HEK293 (cell line): ENCODE data around the gene HSPA14.
A peak's percentile ranks its signal among the peaks of the same experiment; 100 is the strongest.
"Not testable (repeated sequence)": the region's sequence is repeated elsewhere in the genome, so short reads cannot be mapped to it uniquely, and the experiment has no call there.

Experiments
- CTCF ChIA-PET: fragments of 350-600 bp; formaldehyde crosslinking; extraction: SDS; loops from one replicate; lab custom pipeline; 2021; ENCODE audit warnings: antibody characterized with exemption; lab: Yijun Ruan, JAX
- POLR2A ChIA-PET: fragments of 300-600 bp; formaldehyde crosslinking; extraction: SDS; loops from one replicate; lab custom pipeline; 2020; ENCODE audit warnings: antibody characterized with exemption, inconsistent platforms; lab: Yijun Ruan, JAX
- H3K27ac ChIP-seq: fragments of 200-500 bp; sonication (Bioruptor generic); 2 replicates; pipeline ENCODE4 v1.5.1; 2014; ENCODE audit warnings: low read depth, low read length, control low read depth, inconsistent platforms; ENCODE audit errors: extremely low read depth
- H3K36me3 ChIP-seq, 2 experiments: fragments of 200-500 bp in 1 of 2; sonication (Bioruptor generic) in 1 of 2; 1 replicate in 1 of 2; 2 replicates in 1 of 2; pipeline ENCODE4 v1.5.1; 2014 to 2017; ENCODE audit warnings: inconsistent platforms in 2 of 2, low read length in 2 of 2; ENCODE audit not compliant: control insufficient read depth in 2 of 2, insufficient read depth in 1 of 2
- H3K4me1 ChIP-seq: fragments of 200-500 bp; sonication (Bioruptor generic); 2 replicates; pipeline ENCODE4 v1.5.1; 2014; ENCODE audit warnings: mild to moderate bottlenecking, low read length, inconsistent platforms; ENCODE audit not compliant: control insufficient read depth, insufficient read depth
- H3K4me3 ChIP-seq: 2 replicates; pipeline ENCODE4 v1.5.1; 2011; ENCODE audit warnings: low read depth, mild to moderate bottlenecking, control low read depth, low read length, moderate library complexity
- H3K9me3 ChIP-seq: fragments of 200-500 bp; sonication (Bioruptor generic); 2 replicates; pipeline ENCODE4 v1.5.1; 2014; ENCODE audit warnings: low read depth, low read length, inconsistent platforms; ENCODE audit not compliant: control insufficient read depth, insufficient read depth
- BCL11B ChIP-seq: fragments of 450-650 bp; formaldehyde crosslinking; IDR thresholded peaks from 2 replicates; pipeline ENCODE4 v1.5.1; 2016; ENCODE audit warnings: low read depth, missing biosample characterization, missing genetic modification characterization
- GLIS2 ChIP-seq: fragments of 450-650 bp; formaldehyde crosslinking; IDR thresholded peaks from 2 replicates; pipeline ENCODE4 v1.5.1; 2016; ENCODE audit warnings: missing biosample characterization, missing genetic modification characterization
- INSM2 ChIP-seq: fragments of 450-650 bp; formaldehyde crosslinking; IDR thresholded peaks from 2 replicates; pipeline ENCODE4 v1.5.1; 2016; ENCODE audit warnings: missing biosample characterization, missing genetic modification characterization
- KLF16 ChIP-seq: fragments of 450-650 bp; formaldehyde crosslinking; IDR thresholded peaks from 2 replicates; pipeline ENCODE4 v1.5.1; 2017; ENCODE audit warnings: missing biosample characterization, missing genetic modification characterization
- SCRT1 ChIP-seq: fragments of 450-650 bp; formaldehyde crosslinking; IDR thresholded peaks from 2 replicates; pipeline ENCODE4 v1.5.1; 2016; ENCODE audit warnings: missing biosample characterization, missing genetic modification characterization, borderline replicate concordance
- SCRT2 ChIP-seq: fragments of 450-650 bp; formaldehyde crosslinking; IDR thresholded peaks from 2 replicates; pipeline ENCODE4 v1.5.1; 2016; ENCODE audit warnings: missing biosample characterization, missing genetic modification characterization
- WT1 ChIP-seq: fragments of 450-650 bp; formaldehyde crosslinking; IDR thresholded peaks from 2 replicates; pipeline ENCODE4 v1.5.1; 2016; ENCODE audit warnings: missing biosample characterization, missing genetic modification characterization
- ZBTB1 ChIP-seq: fragments of 450-650 bp; formaldehyde crosslinking; IDR thresholded peaks from 2 replicates; pipeline ENCODE4 v1.5.1; 2016; ENCODE audit warnings: missing biosample characterization, missing genetic modification characterization
- ZBTB6 ChIP-seq: fragments of 450-650 bp; formaldehyde crosslinking; IDR thresholded peaks from 2 replicates; pipeline ENCODE4 v1.5.1; 2017; ENCODE audit warnings: missing biosample characterization, missing genetic modification characterization
- ZFP37 ChIP-seq: fragments of 450-650 bp; formaldehyde crosslinking; IDR thresholded peaks from 2 replicates; pipeline ENCODE4 v1.5.1; 2016; ENCODE audit warnings: missing biosample characterization, missing genetic modification characterization
- ZFP41 ChIP-seq: fragments of 450-650 bp; formaldehyde crosslinking; IDR thresholded peaks from 2 replicates; pipeline ENCODE4 v1.5.1; 2016; ENCODE audit warnings: missing biosample characterization, missing genetic modification characterization, borderline replicate concordance
- ZNF112 ChIP-seq: fragments of 450-650 bp; formaldehyde crosslinking; IDR thresholded peaks from 2 replicates; pipeline ENCODE4 v1.5.0; 2017; ENCODE audit warnings: missing biosample characterization, missing genetic modification characterization
- ZNF121 ChIP-seq: fragments of 450-650 bp; formaldehyde crosslinking; IDR thresholded peaks from 2 replicates; pipeline ENCODE4 v1.5.1; 2016; ENCODE audit warnings: missing biosample characterization, missing genetic modification characterization
- ZNF146 ChIP-seq: fragments of 450-650 bp; formaldehyde crosslinking; IDR thresholded peaks from 2 replicates; pipeline ENCODE4 v1.5.1; 2016; ENCODE audit warnings: missing biosample characterization, missing genetic modification characterization
- ZNF174 ChIP-seq: fragments of 450-650 bp; formaldehyde crosslinking; IDR thresholded peaks from 2 replicates; pipeline ENCODE4 v1.5.0; 2017; ENCODE audit warnings: missing biosample characterization, mild to moderate bottlenecking, missing genetic modification characterization
- ZNF670 ChIP-seq: fragments of 450-650 bp; formaldehyde crosslinking; IDR thresholded peaks from 2 replicates; pipeline ENCODE4 v1.5.1; 2016; ENCODE audit warnings: missing biosample characterization, missing genetic modification characterization, low read depth
- ZNF843 ChIP-seq: fragments of 450-650 bp; formaldehyde crosslinking; IDR thresholded peaks from 2 replicates; pipeline ENCODE4 v1.5.1; 2016; ENCODE audit warnings: missing biosample characterization, missing genetic modification characterization
- ZXDB ChIP-seq: fragments of 450-650 bp; formaldehyde crosslinking; IDR thresholded peaks from 2 replicates; pipeline ENCODE4 v1.5.1; 2016; ENCODE audit warnings: missing biosample characterization, missing genetic modification characterization
- TF ChIP-seq, protein P1 (sequence below): fragments of 450-650 bp; IDR thresholded peaks from 2 replicates; pipeline ENCODE4 v1.5.1; 2018; ENCODE audit warnings: missing biosample characterization, mild to moderate bottlenecking, missing genetic modification characterization

Gene HSPA14

GRCh38 chr10:14860791-14861190 is 22.7 kb downstream of the HSPA14 start (continued):
- TF ChIP-seq ZXDB (tag by site-specific recombination) (no peak), ZBTB1 (tag by site-specific recombination) (no peak), KLF16 (tag by site-specific recombination) (no peak)

GRCh38 chr10:14864466-14864865 is 26.4 kb downstream of the HSPA14 start:
- H3K27ac ChIP-seq, CTCF ChIA-PET, H3K9me3 ChIP-seq, H3K4me3 ChIP-seq, H3K4me1 ChIP-seq, POLR2A ChIA-PET: not testable (repeated sequence)
- TF ChIP-seq ZNF146 (tag by site-specific recombination), result peak; percentile 95
- peaks cover 30 to 51% of the 10 kb centered on the region in 2 experiments for H3K36me3 ChIP-seq

GRCh38 chr10:14864871-14865270 is 26.8 kb downstream of the HSPA14 start:
- H3K4me3 ChIP-seq, H3K9me3 ChIP-seq, POLR2A ChIA-PET, H3K27ac ChIP-seq, H3K4me1 ChIP-seq, CTCF ChIA-PET: not testable (repeated sequence)
- peaks cover 33 to 55% of the 10 kb centered on the region in 2 experiments for H3K36me3 ChIP-seq
- peak; percentile 88 for TF ChIP-seq SCRT2 (tag by site-specific recombination)
- peak; percentile 84; the same call in 1 of the 2 replicates for TF ChIP-seq SCRT1

DNA sequence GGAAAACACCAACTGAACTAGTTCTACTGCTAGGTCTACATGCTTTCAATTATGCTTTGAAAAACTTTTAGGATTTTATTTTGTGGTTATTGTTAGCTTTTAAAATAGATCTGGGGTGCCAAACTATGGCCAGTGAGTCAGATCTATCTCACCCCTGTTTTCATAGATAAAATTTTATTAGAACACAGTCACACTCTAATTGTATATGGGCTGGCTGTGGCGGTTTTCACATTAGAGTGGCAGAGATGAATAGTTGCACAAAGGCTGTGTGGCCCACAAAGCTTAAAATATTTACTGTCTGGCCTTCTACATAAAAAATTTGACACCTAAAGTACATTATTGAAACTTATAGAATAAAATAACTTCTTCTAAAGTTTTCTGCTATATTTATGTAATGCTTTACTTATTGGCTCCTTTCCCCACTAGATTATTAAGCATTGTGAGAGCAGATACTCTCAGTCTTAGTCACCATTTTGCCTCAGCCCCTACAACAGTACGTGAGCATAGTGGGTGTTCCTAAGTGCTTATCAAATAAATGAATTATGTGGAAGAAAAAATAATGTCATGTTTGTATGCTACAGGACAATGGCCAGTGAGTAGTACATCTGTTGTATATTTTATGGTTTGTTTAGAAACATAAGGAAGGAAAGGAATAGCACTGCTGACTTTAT is 35.1 kb downstream of the HSPA14 start:
- Histone ChIP-seq H3K36me3 (peaks cover 25 to 41% of the 10 kb centered on the region in 2 experiments), H3K9me3 (no peaks in the 10 kb centered on the region), H3K4me3 (no peak overlapping the region), H3K27ac (no peak overlapping the region), H3K4me1 (no peaks in the 10 kb centered on the region)
- no peak for TF ChIP-seq ZBTB6 (tag by site-specific recombination)
- no peak for TF ChIP-seq ZNF112 (tag by site-specific recombination)
- no peak for TF ChIP-seq ZFP37
- ChIA-PET POLR2A (no interaction called here), CTCF (interaction anchor here (0.6 to 1.4 kb wide), 2 partner anchors 16 to 336 kb away, joined by 4 to 8 read pairs; no protein-coding TSS in a partner anchor)

- no peaks in the 10 kb centered on the region for H3K9me3 ChIP-seq
- TF ChIP-seq INSM2 (tag by site-specific recombination) (no peak), ZFP41 (tag by site-specific recombination) (no peak), ZNF121 (no peak), ZNF670 (tag by site-specific recombination) (no peak), ZNF843 (tag by site-specific recombination) (no peak), ZNF146 (tag by site-specific recombination) (no peak), ZNF174 (tag by site-specific recombination) (no peak), BCL11B (tag by site-specific recombination) (no peak), WT1 (tag by site-specific recombination) (no peak), GLIS2 (tag by site-specific recombination) (no peak)
- TF ChIP-seq, protein P1, sequence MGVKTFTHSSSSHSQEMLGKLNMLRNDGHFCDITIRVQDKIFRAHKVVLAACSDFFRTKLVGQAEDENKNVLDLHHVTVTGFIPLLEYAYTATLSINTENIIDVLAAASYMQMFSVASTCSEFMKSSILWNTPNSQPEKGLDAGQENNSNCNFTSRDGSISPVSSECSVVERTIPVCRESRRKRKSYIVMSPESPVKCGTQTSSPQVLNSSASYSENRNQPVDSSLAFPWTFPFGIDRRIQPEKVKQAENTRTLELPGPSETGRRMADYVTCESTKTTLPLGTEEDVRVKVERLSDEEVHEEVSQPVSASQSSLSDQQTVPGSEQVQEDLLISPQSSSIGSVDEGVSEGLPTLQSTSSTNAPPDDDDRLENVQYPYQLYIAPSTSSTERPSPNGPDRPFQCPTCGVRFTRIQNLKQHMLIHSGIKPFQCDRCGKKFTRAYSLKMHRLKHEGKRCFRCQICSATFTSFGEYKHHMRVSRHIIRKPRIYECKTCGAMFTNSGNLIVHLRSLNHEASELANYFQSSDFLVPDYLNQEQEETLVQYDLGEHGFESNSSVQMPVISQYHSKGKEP (tag by site-specific recombination), result no peak
- ChIA-PET POLR2A (interaction anchor here (4.9 kb wide), 1 partner anchor 38 kb away, joined by 68 read pairs; the partner anchor contains the start of genes CDNF, HSPA14 and MSANTD7), CTCF (interaction anchor here (0.6 to 1.4 kb wide), 3 partner anchors 9 to 1764 kb away, joined by 3 to 5 read pairs (median 3); no protein-coding TSS in a partner anchor)
- H3K27ac ChIP-seq, result no peak overlapping the region
- no peaks in the 10 kb centered on the region for H3K4me1 ChIP-seq
- H3K4me3 ChIP-seq, result no peak overlapping the region
- peaks cover 10 to 17% of the 10 kb centered on the region in 2 experiments for H3K36me3 ChIP-seq
Observed at GRCh38 chr10:14875941-14876340, 37.8 kb downstream of the HSPA14 start.
